ENCODE results near the gene SCAP.
A peak's percentile ranks its signal among the peaks of the same experiment; 100 is the strongest.

The SCAP gene

DNA sequence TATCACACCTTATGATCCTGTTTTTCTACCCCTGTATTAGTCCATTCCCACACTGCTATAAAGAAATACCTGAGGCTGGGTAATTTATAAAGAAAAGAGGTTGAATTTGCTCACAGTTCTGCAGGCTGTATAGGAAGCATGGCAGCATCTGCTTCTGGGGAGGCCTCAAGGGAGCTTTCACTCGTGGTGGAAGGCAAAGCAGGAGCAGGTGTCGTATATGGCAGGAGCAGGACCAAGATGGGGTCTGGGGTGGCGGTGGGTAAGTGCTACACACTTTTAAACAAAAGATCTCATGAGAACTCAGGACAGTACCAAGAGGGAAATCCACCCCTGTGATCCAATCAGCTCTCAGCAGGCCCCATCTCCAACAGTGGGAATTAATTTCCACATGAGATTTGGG lies 15.4 kb upstream of the SCAP start (continued):
- TF ChIP-seq, protein P1, sequence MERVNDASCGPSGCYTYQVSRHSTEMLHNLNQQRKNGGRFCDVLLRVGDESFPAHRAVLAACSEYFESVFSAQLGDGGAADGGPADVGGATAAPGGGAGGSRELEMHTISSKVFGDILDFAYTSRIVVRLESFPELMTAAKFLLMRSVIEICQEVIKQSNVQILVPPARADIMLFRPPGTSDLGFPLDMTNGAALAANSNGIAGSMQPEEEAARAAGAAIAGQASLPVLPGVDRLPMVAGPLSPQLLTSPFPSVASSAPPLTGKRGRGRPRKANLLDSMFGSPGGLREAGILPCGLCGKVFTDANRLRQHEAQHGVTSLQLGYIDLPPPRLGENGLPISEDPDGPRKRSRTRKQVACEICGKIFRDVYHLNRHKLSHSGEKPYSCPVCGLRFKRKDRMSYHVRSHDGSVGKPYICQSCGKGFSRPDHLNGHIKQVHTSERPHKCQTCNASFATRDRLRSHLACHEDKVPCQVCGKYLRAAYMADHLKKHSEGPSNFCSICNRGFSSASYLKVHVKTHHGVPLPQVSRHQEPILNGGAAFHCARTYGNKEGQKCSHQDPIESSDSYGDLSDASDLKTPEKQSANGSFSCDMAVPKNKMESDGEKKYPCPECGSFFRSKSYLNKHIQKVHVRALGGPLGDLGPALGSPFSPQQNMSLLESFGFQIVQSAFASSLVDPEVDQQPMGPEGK (tag by site-specific recombination; IDR thresholded peaks at IDR 0.05) = no peak
- TF ChIP-seq RBAK (tag by site-specific recombination; IDR thresholded peaks at IDR 0.05) (no peak), ZNF311 (tag by site-specific recombination; IDR thresholded peaks at IDR 0.05; ENCODE audit: borderline replicate concordance) (no peak), ZNF791 (tag by site-specific recombination; IDR thresholded peaks at IDR 0.05) (no peak), ZFP37 (tag by site-specific recombination; IDR thresholded peaks at IDR 0.05) (no peak)

DNA sequence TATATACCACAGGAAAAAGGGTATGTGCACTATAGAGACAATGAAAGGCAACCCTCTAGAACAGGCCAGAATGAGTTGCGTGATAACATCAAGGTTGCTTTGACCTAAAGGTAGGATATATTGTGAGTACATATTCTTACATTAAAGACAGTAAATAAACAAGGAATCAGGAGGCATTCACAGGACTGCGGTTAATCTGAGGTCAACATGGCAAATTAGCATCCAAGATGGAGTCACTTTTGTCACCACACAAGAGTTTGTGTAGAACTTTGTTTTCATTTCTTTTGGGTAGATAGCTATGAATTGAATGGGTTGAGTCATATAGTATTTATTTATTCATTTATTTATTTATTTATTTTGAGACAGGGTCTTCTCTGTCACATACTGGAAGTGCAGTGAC lies 11.5 kb upstream of the SCAP start:
- Histone ChIP-seq H3K9me3 (ENCODE audit: control insufficient read depth, insufficient read depth, low read depth, low read length) (no peaks in the 10 kb centered on the region), H3K36me3 (ENCODE audit: control insufficient read depth in 2 of 2, insufficient read depth in 1 of 2, low read length in 2 of 2) (peaks cover 0 to 15% of the 10 kb centered on the region in 2 experiments; a peak in 2 of 3 replicates), H3K27ac (ENCODE audit: extremely low read depth, low read depth, low read length) (no peak overlapping the region), H3K4me3 (ENCODE audit: low read depth, low read length) (no peak overlapping the region), H3K4me1 (ENCODE audit: control insufficient read depth, insufficient read depth, low read length) (no peaks in the 10 kb centered on the region)
- ChIA-PET CTCF (interaction anchor here (1.0 to 1.2 kb wide), 2 partner anchors 11 to 62 kb away, joined by 3 to 5 read pairs; no protein-coding TSS in a partner anchor), POLR2A (no interaction called here)
- no peak for TF ChIP-seq MZF1 (tag by site-specific recombination; IDR thresholded peaks at IDR 0.05; ENCODE audit: borderline replicate concordance)
- TF ChIP-seq, protein P2, sequence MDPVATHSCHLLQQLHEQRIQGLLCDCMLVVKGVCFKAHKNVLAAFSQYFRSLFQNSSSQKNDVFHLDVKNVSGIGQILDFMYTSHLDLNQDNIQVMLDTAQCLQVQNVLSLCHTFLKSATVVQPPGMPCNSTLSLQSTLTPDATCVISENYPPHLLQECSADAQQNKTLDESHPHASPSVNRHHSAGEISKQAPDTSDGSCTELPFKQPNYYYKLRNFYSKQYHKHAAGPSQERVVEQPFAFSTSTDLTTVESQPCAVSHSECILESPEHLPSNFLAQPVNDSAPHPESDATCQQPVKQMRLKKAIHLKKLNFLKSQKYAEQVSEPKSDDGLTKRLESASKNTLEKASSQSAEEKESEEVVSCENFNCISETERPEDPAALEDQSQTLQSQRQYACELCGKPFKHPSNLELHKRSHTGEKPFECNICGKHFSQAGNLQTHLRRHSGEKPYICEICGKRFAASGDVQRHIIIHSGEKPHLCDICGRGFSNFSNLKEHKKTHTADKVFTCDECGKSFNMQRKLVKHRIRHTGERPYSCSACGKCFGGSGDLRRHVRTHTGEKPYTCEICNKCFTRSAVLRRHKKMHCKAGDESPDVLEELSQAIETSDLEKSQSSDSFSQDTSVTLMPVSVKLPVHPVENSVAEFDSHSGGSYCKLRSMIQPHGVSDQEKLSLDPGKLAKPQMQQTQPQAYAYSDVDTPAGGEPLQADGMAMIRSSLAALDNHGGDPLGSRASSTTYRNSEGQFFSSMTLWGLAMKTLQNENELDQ (tag by site-specific recombination; IDR thresholded peaks at IDR 0.05; ENCODE audit: low read depth) = no peak
- TF ChIP-seq ZFP3 (tag by site-specific recombination; IDR thresholded peaks at IDR 0.05; ENCODE audit: low read depth) = no peak
- no peak for TF ChIP-seq ZSCAN16 (tag by site-specific recombination; IDR thresholded peaks at IDR 0.05)
- TF ChIP-seq OVOL3 (tag by site-specific recombination; IDR thresholded peaks at IDR 0.05) = no peak
- TF ChIP-seq, protein P3, sequence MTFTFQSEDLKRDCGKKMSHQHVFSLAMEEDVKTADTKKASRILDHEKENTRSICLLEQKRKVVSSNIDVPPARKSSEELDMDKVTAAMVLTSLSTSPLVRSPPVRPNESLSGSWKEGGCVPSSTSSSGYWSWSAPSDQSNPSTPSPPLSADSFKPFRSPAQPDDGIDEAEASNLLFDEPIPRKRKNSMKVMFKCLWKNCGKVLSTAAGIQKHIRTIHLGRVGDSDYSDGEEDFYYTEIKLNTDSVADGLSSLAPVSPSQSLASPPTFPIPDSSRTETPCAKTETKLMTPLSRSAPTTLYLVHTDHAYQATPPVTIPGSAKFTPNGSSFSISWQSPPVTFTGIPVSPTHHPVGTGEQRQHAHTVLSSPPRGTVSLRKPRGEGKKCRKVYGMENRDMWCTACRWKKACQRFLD (tag by site-specific recombination; IDR thresholded peaks at IDR 0.05) = no peak
- no peak for TF ChIP-seq ZBTB7A (tag by site-specific recombination; IDR thresholded peaks at IDR 0.05; ENCODE audit: low read depth)
- TF ChIP-seq, protein P4, sequence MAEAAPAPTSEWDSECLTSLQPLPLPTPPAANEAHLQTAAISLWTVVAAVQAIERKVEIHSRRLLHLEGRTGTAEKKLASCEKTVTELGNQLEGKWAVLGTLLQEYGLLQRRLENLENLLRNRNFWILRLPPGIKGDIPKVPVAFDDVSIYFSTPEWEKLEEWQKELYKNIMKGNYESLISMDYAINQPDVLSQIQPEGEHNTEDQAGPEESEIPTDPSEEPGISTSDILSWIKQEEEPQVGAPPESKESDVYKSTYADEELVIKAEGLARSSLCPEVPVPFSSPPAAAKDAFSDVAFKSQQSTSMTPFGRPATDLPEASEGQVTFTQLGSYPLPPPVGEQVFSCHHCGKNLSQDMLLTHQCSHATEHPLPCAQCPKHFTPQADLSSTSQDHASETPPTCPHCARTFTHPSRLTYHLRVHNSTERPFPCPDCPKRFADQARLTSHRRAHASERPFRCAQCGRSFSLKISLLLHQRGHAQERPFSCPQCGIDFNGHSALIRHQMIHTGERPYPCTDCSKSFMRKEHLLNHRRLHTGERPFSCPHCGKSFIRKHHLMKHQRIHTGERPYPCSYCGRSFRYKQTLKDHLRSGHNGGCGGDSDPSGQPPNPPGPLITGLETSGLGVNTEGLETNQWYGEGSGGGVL (tag by site-specific recombination; IDR thresholded peaks at IDR 0.05) = no peak
- no peak for TF ChIP-seq REPIN1 (tag by site-specific recombination; IDR thresholded peaks at IDR 0.05; ENCODE audit: low read depth)
- TF ChIP-seq ZBTB1 (tag by site-specific recombination; IDR thresholded peaks at IDR 0.05) = no peak
- TF ChIP-seq ZNF560 (tag by site-specific recombination; IDR thresholded peaks at IDR 0.05; ENCODE audit: borderline replicate concordance) = no peak

DNA sequence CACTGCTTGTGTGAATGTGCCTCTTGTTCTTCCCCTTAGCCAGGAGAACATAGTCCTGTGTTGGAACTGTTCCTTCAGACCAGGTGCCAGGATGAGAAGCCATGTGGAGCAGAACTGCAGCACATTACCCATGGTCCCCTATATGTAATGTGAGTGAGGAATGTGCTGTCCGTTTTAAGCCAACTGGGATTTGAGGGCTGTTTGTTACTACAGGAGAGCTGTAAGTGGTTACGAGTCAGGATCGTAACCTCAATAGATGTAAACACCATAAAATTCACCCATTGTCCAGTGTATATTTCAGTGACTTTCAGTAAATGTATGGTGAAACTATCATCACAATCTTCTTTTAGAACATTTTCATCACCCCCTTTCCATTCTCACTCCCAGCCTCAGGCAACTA lies 10.1 kb upstream of the SCAP start:
- Histone ChIP-seq H3K4me3 (ENCODE audit: low read depth, low read length) (no peak overlapping the region), H3K27ac (ENCODE audit: extremely low read depth, low read depth, low read length) (no peak overlapping the region), H3K36me3 (ENCODE audit: control insufficient read depth in 2 of 2, insufficient read depth in 1 of 2, low read length in 2 of 2) (peaks cover 0 to 9% of the 10 kb centered on the region in 2 experiments; a peak in 2 of 3 replicates), H3K4me1 (ENCODE audit: control insufficient read depth, insufficient read depth, low read length) (no peaks in the 10 kb centered on the region), H3K9me3 (ENCODE audit: control insufficient read depth, insufficient read depth, low read depth, low read length) (no peaks in the 10 kb centered on the region)
- CTCF ChIA-PET = interaction anchor here (1.0 kb wide), 1 partner anchor 9 kb away, joined by 3 read pairs; no protein-coding TSS in a partner anchor
- 0 out of 2 replicates have a peak, but pooled peaks have one; percentile 29 for TF ChIP-seq ZNF600 (tag by site-specific recombination; IDR thresholded peaks at IDR 0.05)
- TF ChIP-seq, protein P5, sequence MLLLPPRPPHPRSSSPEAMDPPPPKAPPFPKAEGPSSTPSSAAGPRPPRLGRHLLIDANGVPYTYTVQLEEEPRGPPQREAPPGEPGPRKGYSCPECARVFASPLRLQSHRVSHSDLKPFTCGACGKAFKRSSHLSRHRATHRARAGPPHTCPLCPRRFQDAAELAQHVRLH (tag by site-specific recombination; IDR thresholded peaks at IDR 0.05) = no peak
- POLR2A ChIA-PET = no interaction called here

Measured in HEK293 (cell line).